Activated naive CD4-positive, alpha-beta T cell treated with anti-CD3 and anti-CD28 coated beads, Interleukin-2, amount 50 U/mL, for 16 hours (primary cell): Measurements from ENCODE around the gene SHC1.
A peak's percentile ranks its signal among the peaks of the same experiment; 100 is the strongest.

ENCODE experiments used
- DNase-seq: peaks from one replicate; pipeline ENCODE4 v3.0.0-alpha.2; 2020

The SHC1 gene

DNA sequence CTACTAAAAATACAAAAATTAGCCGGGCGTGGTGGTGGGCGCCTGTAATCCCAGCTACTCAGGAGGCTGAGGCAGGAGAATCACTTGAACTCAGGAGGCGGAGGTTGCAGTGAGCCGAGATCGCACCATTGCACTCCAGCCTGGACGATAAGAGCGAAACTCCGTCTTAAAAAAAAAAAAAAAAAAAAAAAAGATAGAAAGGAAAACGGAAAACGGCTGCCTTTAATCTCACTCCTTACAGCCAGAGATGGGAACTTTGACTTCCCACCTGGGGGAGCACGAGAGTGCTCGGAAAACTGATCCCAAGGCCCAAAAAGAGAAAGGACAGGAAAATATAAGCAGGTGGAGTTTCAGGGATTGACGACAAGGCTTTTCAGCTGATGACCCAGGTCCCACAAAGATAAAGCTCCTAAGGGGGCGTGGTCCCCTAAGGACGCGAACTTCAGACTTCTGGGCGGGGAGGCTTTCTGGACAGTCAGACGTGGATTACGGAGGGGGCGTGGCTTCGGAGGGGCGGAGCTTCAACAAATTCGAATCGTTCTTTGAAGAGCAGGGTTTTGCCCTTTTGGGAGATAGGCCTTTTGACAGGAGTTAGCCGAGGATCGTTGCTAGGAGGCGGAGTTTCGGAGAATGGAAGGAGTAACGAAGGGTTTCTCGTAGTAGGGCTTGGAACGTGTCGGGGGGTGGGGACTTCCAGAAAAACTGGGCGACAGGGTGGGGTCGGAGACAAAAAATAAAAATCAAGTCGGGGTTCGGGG is 3.0 kb upstream of the SHC1 start:
- peak; percentile 91 for DNase-seq

DNA sequence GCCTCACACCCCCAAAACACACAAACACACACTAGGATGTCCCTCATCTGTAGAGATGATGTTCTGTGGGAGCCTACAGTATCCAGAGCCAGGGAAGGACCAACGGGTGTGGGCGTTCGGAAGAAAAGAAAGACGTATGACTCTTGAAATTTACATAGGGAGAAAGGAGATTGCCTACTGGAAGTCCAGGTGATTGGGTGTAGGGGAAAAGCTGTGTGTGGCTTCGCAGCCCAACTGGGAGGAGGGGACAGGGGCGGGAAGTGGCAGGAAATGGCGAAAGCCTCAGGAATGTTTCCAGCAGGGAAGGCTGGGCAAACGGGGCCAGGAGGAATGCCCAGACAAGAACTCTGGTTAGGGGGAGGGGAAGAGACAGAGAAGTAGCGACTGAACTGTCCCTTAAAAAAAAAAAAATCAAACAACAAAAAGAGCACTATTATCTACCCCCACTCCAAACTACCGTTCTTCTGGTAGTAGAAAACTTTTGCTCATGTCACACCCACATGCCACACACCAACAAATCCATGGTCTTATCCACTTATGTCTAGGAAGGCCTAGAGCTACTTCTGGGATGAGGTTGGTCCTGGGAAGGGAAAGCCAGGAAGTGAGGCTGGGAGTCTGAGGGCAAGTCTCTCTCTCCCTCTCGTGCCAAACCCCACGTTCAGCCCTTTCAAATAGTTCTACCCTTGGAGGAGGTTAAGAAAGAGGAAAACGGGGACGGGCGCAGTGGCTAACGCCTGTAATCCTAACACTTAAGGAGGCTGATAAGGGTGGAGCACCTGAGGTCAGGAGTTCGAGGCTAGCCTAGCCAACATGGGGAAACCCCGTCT is 2.2 kb upstream of the SHC1 start:
- DNase-seq = no peak

DNA sequence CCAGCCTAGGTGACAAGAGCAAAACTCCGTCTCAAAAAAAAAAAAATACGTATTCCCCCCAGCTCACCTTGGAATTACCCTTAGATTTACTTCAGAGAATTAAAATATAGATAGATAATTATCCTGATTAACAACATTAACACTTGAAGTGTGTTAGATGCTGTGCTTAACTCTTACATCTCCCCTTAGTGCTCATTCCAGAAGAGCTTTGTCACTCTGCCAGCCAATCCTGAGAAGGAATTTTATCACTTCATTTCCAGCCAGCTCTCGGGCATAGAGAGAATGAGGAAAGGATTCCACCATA is 1.6 kb upstream of the SHC1 start:
- no peak for DNase-seq

DNA sequence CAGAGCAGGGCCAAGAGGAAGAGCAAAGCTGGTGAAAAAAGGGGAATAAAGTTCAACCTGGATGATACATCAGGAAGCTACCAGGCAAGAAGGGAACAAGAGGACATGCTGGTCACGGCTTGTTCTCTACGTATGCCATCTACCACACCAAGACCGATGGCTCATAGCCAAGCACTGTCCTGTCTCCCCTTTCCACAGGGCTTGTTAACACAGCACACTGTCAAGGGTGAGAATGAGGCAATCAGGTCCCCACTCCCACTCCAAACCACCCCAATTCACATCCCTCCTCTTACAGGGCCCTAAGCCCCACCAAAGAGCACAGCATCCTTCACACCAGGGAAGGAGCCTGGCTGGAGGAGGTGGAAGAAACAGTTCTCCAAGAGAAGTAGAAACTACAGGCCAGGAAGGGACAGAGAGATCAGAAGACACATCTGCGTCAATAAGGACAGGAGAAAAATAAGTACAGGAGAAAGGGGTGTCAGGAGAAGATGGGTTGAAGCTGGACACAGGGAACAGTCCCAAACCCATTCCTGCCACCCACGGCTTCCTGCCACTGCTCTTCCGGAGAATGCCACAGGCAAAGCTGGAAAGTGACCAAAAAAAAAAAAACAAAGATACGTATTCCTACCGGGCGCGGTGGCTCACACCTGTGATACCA is 923 bp upstream of the SHC1 start:
- DNase-seq = no peak

DNA sequence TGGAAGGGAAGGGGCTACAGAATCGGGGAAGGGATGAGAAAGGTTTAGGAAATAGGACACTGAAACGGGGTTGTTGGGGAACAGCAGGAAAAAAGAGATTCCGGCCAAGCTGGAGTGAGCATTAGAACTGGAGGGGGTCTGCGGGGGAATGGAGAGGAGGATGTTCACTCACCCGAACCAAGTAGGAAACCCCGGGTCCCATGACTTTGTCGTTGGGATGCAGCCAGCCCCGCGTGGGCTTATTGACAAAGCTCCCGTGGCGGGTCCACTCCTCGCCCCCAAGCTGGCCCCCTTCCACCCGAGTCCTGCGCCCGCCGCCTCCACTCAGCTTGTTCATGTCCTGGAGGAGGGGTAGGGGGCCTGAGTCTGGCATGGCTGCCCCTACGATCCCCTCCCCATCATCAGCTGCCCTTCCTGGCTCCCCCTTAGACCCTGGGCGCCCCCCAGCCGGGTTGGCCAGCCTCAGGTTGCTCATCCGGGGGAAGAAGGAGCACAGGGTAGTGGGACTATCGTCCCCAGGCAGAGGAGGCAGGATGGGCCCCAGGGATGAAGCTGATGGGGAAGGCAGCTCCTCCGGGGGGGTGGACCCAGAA is 591 bp downstream of the SHC1 start:
- DNase-seq = no peak

DNA sequence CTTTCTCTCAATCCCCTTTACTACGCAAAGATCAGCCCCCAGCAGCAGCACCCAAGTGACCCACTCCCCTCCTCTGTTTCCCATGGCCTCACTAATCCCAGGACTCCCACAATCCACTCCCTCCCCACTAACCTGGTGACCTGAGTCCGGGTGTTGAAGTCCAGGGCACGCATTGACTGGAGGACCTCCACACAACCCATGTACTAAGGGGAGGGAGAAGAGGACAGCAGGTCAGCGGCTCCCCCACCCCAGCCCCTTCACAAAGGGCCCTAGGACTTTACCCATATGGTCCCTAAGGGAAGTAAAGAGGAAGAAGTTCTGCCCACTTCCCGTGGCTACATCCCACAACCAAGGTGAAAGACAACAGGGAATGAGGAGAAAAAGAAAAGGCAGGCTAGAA is 1.3 kb downstream of the SHC1 start:
- DNase-seq = no peak

DNA sequence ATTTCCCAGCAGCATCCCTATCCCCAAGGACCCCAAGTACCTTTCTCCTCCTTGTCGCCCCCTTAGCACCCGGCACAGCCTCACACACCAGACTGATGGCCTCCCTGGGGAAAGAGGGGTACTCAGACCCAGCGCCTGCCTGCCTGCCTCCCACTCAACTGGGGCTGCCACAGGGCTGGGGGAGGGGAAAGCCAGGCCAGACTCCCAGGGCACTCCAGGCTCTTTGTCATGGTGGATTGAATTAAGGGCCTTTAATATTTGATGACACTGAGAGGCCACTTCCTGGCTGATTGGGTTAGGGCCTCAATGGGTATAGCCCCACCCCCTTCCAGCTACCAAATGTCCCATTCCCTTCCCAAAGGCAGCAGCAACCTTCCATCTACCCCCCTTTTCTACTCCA is 1.8 kb downstream of the SHC1 start:
- no peak for DNase-seq

DNA sequence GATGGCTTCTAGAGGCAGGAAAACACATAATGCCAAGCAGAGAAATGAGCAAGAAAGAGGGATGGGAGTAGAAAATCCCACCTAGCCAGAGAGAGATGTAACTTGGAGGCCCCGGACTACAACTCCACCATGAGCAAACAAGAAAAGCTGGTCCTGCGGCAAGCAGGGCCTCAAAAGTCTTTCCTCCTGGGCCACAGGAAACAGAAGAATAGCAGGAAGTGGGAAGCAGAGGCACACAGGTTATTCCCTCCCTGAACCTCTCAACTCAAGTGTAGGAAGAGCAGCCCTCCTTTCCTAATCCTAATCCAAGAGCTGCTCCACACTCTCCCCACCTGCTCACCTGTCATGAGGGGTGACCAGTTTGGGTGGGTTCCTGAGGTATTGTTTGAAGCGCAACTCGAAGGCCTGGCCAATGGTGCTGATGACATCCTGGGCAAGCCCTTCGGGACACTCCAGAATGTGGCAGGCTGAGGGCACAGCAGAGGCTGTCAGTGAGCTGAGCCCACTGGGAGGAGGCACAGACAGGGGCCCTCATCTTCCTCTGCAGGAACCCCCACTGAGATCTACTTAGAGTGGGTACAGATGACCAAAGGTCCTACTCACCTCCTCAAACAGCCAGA is 3.1 kb downstream of the SHC1 start:
- no peak for DNase-seq

DNA sequence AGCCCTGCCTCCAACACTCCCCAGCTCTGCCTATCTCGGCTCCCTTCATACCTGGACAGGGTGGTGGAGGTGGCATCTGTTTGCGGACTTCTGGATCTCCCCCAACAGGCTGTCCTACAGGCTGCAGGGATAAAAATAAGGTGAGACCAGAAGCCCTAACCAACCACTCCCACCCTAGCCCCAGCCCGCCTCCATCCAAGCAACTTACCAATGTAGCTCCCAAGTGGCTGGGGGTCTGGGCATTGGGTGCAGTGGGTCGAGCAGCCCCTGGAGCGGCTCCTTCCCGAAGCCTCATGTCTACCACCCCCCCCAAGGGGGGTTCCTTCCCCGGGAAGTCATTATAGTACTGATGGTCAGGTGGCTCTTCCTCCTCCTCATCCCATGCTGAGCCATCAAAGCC is 4.4 kb downstream of the SHC1 start:
- DNase-seq = no peak

DNA sequence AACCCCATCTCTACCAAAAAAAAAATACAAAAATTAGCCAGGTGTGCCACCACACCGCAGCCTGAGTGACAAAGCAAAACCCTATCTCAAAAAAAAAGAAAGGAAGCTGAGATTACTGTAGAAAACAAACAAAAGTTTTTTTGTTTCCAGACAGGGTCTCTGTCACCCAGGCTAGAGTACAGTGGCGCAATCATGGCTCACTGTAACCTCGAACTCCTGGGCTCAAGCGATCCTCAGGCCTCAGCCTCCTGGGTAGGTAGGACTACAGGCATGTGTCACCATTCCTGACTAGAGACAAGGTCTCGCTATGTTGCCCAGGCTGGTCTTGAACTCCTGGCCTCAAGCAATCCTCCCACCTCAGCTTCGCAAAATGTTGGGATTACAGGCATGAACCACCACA is 6.2 kb downstream of the SHC1 start:
- DNase-seq = no peak

DNA sequence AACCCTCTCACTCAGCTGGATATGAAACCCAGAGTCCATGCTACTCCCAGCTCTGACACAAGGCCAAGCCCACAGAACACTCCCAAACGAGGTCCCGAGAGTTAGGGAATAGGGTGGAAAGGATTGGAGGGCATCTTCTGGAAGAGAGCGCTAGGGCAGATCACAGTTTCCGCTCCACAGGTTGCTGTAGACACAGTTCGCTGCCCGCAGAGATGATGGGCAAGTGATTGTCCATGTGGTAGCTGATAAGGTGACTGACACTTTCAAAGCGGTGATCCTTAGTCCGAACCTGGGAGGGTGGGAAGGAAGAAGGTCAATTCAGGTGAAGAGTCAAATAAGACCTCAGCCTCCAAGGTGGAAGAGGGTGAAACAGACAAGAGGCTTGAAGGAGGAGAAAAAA is 6.9 kb downstream of the SHC1 start:
- DNase-seq = no peak

DNA sequence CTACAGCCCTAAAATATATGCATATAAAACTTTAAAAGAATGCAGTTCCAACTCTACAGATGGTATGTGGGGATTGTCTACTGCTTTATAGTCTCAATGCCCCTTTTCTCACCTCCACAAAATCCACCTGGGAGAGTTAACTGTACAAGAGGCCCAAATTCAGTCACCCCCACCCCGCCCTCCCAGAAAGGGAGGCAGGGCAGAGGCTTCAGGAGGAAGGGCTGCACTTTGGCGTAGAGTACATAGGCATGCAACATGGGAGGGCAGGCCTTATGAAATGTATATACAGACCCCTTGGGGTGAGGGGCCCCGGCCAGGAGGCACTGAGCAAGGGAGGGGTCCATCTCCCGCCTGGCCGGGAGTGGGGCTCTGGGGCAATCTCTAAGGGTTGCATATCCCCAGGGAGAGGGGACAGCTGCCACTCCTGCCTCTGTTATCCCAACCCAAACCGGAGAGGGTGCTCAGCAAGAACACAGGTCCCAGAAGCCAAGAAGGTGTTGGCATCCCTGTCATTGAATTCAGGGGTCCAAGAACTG is 7.7 kb downstream of the SHC1 start:
- DNase-seq = no peak

DNA sequence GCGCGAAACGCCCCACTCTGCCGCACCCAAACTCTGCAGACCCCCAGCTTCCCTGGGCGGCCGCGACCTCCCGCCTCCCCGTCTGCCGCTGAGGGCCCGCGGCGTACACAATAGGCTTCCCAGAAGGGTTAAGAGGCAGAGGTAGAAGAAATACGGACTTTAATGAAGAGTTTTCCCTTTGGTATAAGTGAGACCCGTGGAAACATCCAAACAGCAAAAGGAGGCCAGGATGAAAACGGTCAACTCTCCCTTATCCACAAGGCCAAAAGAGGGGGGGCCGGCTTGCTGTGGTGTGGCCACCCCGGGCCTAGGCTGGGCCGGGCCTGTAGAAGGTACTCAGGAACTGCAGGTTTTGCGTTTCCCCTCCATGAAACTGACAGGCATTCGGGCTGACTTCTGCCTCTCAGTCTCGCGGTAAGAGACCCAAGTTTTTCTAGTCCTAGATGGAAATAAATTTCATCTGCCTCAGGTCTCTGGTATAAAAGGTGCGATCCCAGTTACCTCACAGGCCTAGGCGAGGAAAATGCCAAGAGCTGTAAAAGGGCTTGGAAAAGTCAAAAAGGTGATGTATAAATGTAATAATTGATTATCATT is 8.3 kb downstream of the SHC1 start:
- peak; percentile 29 for DNase-seq

DNA sequence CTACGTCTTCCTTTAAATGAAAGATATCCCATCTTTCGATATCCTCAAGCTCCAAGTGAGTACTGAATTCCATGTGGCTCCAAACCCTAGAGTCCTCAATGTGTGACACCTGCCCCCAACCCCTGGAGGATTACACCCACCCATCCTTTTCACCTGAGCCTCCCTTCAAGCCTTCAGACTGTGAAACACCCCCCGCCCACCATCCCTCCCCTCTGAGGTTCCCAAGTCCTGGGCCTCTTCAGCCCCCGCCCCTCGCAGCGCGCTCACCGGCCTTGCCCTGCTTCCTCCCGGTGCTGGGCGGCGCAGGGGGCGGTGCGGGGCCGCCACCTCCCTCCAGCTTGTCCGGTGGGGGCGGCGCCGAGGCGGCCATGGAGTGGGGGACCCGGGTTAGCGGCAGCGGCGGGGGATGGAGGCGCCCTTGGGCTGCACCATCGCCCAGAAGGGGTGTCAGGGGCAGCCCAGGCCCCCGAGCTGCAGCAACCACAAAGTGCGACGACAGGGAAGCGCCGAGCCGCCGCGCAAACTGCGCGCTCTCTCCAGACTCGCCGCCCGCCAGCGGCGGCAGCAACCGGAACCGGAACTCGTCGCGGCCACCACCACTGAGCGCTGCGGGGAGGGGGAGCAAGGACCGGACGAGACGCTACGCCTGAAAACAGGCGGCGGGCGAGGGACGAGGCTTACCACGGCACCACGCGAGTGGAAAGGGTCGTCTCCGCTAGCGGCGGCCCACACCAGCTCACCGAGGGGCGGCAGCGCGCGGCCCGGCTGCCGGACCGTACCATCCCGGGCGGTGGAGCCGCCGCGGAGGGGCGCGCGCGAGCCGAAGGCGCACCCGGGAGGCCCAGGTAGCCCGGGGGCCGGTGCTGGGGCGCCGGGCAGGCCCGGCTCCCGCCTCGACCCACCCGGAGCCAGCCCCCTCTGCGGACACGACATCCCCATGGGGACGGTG is 9.1 kb downstream of the SHC1 start, which contains the start of gene PYGO2:
PYGO2 (minus strand) TSS at position 576 of the 949 bp plus-strand sequence; CDS start at position 370, 206 bp downstream.
- DNase-seq = peak; percentile 83

DNA sequence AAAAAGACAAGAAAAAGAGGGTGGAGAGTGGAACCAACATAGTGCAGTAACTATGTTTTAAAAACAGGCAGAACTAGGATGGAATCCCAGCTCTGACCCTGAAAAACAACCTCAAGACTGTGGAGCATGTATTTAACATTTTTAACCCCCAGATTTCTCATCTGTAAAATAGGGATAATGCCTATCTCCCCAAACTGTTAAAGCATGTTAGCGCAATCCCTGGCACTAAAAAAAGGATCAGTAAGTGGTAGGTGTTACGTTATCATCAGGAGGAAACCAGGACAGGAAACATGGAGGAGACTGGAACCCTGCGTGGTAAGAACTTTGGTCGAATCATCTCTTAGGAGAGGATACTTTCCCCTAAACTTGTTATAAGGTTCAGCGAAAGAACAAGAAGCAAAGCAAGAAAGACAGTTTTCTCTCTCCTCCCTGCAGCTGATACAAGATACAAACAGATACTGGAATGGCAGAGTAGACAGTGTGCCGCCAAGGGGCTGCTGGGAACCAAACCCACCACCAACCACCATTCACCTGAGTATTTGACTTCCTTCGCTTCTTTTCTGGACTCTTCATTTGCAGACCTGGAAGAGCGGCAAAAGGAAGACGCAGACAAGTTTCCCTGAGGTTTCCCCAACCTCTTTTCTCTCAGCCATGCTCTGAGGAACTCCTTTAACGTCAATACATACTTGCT is 10.0 kb downstream of the SHC1 start:
- no peak for DNase-seq

DNA sequence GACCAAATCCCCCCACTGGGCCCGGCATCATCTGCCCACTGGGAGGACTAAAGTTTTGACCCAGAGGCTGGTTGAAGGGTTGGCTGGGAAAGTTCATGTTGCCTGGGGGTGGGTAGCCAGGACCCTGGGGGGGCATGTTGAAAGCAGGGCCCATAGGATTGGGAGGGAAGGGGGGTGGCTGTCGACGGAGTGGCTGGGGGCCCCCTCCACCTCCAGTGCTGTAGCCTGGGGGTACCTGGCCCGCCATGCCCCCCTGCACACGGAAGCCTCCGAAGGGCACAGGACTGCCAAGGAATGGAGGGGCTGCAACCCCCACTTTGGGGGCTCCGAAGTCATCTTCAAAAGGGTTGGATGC is 11.1 kb downstream of the SHC1 start:
- no peak for DNase-seq

DNA sequence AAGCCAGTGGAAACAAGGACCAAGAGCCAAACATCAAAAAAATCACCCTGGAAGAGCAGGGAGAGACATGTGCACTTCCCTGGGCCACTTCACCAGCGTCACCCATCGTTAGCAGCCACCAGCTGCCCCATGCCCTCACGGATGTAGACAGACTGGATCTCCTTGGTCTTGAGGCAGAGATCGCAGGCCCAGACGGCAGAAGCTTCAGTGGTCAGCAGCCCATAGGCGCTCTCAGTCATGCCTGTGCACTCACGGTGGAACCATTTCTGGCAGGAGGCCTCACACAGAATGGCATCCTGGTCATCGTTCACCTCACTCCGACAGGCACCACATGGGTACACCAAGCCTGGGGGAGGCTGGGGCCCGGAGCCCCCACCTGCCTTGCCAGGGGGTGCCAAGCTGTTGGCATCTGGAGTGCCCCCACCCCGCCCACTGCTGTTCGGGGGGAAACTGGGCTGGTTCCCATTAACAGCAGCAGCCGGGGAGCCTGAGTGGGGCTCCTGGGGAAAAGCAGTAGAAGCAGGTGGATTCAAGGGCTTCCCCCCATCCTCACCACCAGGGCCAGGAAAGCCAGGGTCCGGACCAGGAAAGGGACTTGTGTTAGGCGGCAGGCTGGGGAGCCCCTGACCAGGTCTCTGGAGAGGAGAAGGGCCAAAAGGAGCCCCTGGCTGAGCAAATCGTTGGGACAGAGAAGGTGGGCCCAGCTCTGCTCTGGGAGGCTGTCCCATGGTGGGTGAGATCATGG is 11.7 kb downstream of the SHC1 start:
- DNase-seq = no peak

DNA sequence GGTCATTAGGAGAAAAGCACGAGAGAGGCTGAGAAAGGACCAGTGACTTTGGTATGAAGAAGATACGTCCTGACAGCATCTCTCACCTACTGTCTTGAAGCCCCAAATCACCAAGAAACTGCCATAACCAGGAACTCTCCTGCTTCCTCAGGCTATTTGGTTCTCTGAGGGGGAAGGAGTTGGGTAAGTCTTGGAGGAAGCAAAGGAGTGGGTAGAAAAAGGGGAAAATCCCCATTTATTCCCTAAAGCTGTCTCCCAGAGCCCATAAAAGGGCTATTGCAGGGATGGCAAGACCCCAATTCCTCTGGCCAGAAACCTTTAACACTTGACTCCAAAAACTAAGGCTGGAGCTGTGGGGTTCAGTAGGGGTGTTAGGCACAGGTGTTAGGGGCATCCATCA is 12.5 kb downstream of the SHC1 start:
- no peak for DNase-seq

DNA sequence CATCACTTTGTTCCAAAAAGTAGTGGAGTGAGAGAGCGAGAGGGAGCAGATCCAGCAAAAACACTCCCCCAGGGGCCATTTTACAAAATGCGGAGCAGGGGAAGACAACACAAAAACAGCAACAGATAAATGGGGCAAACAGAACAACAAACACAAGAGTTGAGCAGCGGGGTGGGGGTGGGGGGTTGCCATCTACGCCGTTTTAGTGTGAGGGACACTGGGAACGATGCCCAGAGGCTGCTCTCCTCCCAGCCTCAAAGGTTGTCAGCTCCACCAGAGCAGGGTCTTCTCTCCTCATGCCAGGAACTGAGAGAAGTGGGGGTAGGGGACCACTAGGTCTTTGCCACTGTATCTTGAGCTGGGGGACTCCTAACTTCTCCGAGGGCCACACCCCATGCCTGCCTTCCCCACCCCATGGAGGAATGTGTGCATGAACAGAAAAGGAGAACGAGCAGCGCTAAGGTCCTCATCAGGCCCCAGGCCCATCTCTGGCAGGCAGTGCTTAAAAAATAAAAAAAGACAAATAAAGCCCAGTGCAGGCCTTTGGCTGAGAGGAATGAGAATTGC is 13.4 kb downstream of the SHC1 start:
- no peak for DNase-seq

DNA sequence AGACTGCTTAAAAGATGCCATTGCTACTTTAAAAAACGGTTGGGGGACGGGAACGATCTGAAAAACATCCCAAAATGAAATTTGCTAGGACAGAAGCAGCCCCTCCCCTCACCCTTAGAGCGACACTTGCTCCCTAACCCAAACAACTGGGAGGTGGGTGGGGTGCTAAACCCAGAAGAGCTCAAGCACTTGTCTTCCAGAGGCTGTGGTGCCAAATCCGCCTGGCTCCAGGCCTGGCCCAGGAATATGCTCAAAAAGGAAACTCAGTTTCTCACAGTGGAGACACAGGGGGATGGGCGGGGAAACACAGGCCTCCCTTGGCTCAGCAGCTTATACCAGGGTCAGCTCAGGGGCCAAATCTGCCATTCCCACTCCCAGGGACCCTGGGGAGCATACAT is 14.0 kb downstream of the SHC1 start:
- no peak for DNase-seq
